Natural killer cell (primary cell): Measurements from ENCODE around the gene ZDHHC18. TPM values are rescaled to one million over a fixed set of nuclear protein-coding genes. Genes with fewer than 3 reads are reported as not detected.
A peak's percentile ranks its signal among the peaks of the same experiment; 100 is the strongest.

Source experiments
- ATAC-seq, 3 donors: fragments of 150-1000 bp in 2 of 3; fragments of 200-7000 bp in 1 of 3; cut with Tn5 transposase; 1 replicate in 1 of 3; 2 replicates in 2 of 3; pipeline ENCODE4 v1.10.0; 2021; ENCODE audit warnings: mild to moderate bottlenecking in 2 of 3, moderate library complexity in 2 of 3
- DNase-seq, 2 donors: peaks; one replicate each; pipeline versions ENCODE4 v3.0.0 to v3.0.0-alpha.2; 2013 to 2021; ENCODE audit warnings: mixed read lengths in 1 of 2
- H3K27ac ChIP-seq: one replicate; pipeline ENCODE4 v1.5.1; 2013; ENCODE audit warnings: mild to moderate bottlenecking, low read length
- H3K27me3 ChIP-seq: one replicate; pipeline ENCODE4 v1.6.1; 2013; ENCODE audit warnings: low read length; ENCODE audit not compliant: control insufficient read depth, insufficient read depth
- H3K36me3 ChIP-seq: one replicate; pipeline ENCODE4 v1.6.1; 2013; ENCODE audit warnings: low read length; ENCODE audit not compliant: control insufficient read depth, insufficient read depth
- H3K4me1 ChIP-seq: one replicate; pipeline ENCODE4 v1.6.1; 2013; ENCODE audit warnings: low read length; ENCODE audit not compliant: control insufficient read depth, insufficient read depth
- H3K4me3 ChIP-seq: one replicate; pipeline ENCODE4 v1.5.1; 2013; ENCODE audit warnings: low read length
- H3K9me3 ChIP-seq: one replicate; pipeline ENCODE4 v1.6.1; 2013; ENCODE audit warnings: low read length; ENCODE audit not compliant: control insufficient read depth, insufficient read depth
- H3K27ac Mint-ChIP-seq, 2 donors: one replicate each; pipeline ENCODE4 v1.8.0; 2022; ENCODE audit warnings: mild to moderate bottlenecking in 2 of 2, mixed read lengths in 2 of 2, moderate library complexity in 1 of 2
- H3K27me3 Mint-ChIP-seq, 2 donors: one replicate each; pipeline ENCODE4 v1.8.0; 2022; ENCODE audit warnings: low read depth in 2 of 2, mixed read lengths in 2 of 2
- H3K36me3 Mint-ChIP-seq: one replicate; pipeline ENCODE4 v1.8.0; 2022; ENCODE audit warnings: mixed read lengths
- H3K4me1 Mint-ChIP-seq, 2 donors: one replicate each; pipeline ENCODE4 v1.8.0; 2022; ENCODE audit warnings: mixed read lengths in 2 of 2
- H3K4me3 Mint-ChIP-seq: one replicate; pipeline ENCODE4 v1.8.0; 2022; ENCODE audit warnings: mild to moderate bottlenecking, moderate library complexity, mixed read lengths
- H3K9me3 Mint-ChIP-seq, 2 donors: one replicate each; pipeline ENCODE4 v1.8.0; 2022; ENCODE audit warnings: mixed read lengths in 2 of 2
- WGBS: methylation state at CpG from one replicate; pipeline ENCODE4 v1.1.7; 2013; ENCODE audit warnings: missing lambda C conversion rate; ENCODE audit not compliant: insufficient coverage; 5-methylcytosine and 5-hydroxymethylcytosine counted together
- intact Hi-C: fragments of 100-400 bp; cut with micrococcal nuclease; formaldehyde crosslinking; loops from one replicate; pipeline ENCODE4 v1.14.2; 2022
- total RNA-seq, 4 donors: library from RNA; stranded (reverse); fragments of 120-200 nt in 1 of 4; gene quantifications; one replicate each; pipeline versions ENCODE4 v1.2.3 to v1.2.4, GENCODE V29; 2013 to 2022
- TF ChIP-seq, protein P1 (sequence below): fragments of 200-600 bp; IDR thresholded peaks from one replicate; pipeline ENCODE4 v1.8.0; 2022; ENCODE audit warnings: antibody characterized with exemption

ZDHHC18 gene
- total RNA-seq, 3 donors from 2014 or later (not counting 1 experiment from before 2014, with no cell fraction given), result 70.0 to 74.6 (median 72.3) TPM

DNA sequence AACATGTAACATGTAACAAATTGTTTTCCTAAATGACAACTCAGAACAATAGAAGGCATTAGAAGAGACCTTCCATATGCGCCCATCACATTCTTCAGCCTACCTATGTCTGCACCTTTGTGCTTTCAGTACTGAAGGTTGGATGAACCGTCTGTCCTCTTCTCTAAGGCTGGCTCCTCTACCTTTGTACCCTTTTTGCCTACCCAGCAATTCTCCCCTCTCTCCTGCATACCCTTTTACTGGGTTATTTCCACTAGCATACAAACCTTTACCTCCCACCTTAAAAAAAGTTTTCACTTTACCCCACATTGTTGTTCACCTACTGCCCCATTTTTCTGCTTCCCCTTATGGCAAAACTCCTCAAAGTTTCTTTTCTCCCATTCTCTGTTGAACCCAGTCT is 33.6 kb upstream of the ZDHHC18 start:
- H3K9me3 Mint-ChIP-seq, result no peaks in the 10 kb centered on the region
- TF ChIP-seq, protein P1, sequence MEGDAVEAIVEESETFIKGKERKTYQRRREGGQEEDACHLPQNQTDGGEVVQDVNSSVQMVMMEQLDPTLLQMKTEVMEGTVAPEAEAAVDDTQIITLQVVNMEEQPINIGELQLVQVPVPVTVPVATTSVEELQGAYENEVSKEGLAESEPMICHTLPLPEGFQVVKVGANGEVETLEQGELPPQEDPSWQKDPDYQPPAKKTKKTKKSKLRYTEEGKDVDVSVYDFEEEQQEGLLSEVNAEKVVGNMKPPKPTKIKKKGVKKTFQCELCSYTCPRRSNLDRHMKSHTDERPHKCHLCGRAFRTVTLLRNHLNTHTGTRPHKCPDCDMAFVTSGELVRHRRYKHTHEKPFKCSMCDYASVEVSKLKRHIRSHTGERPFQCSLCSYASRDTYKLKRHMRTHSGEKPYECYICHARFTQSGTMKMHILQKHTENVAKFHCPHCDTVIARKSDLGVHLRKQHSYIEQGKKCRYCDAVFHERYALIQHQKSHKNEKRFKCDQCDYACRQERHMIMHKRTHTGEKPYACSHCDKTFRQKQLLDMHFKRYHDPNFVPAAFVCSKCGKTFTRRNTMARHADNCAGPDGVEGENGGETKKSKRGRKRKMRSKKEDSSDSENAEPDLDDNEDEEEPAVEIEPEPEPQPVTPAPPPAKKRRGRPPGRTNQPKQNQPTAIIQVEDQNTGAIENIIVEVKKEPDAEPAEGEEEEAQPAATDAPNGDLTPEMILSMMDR, result no peak
- DNase-seq, result no peak
- no peak overlapping the region for H3K27ac Mint-ChIP-seq
- Histone ChIP-seq H3K9me3 (no peaks in the 10 kb centered on the region), H3K4me3 (no peak overlapping the region), H3K4me1 (peaks cover 26% of the 10 kb centered on the region), H3K36me3 (peaks cover 22% of the 10 kb centered on the region), H3K27ac (no peak overlapping the region), H3K27me3 (no peaks in the 10 kb centered on the region)
- H3K27me3 Mint-ChIP-seq, result no peaks in the 10 kb centered on the region
- H3K4me1 Mint-ChIP-seq, result peaks cover 38 to 40% of the 10 kb centered on the region in 2 donors
- peaks cover 23% of the 10 kb centered on the region for H3K36me3 Mint-ChIP-seq
- WGBS, result 96% methylated on average over 2 of the region's 2 CpGs
- no peak for ATAC-seq
- intact Hi-C loops, result no loop called here
- H3K4me3 Mint-ChIP-seq, result no peak overlapping the region

- TF ChIP-seq, protein P1, result no peak
- intact Hi-C loops, result no loop called here
Observed at GRCh38 chr1:26794391-26794790, 32.1 kb upstream of the ZDHHC18 start.

GRCh38 chr1:26797627-26798026 is 28.9 kb upstream of the ZDHHC18 start:
- peaks cover 23% of the 10 kb centered on the region for H3K36me3 Mint-ChIP-seq
- H3K4me1 ChIP-seq, result peaks cover 35% of the 10 kb centered on the region
- ATAC-seq (no peak), DNase-seq (no peak)
- no peak overlapping the region for H3K27ac ChIP-seq
- H3K36me3 ChIP-seq, result peaks cover 19% of the 10 kb centered on the region
- no peaks in the 10 kb centered on the region for H3K27me3 ChIP-seq
- no peaks in the 10 kb centered on the region for H3K9me3 ChIP-seq
- H3K4me1 Mint-ChIP-seq, result peaks cover 35 to 45% of the 10 kb centered on the region in 2 donors
- no peak overlapping the region for H3K4me3 ChIP-seq
- H3K9me3 Mint-ChIP-seq, result no peaks in the 10 kb centered on the region
- peak overlapping the region; percentile 89 to 95 for H3K27ac Mint-ChIP-seq
- intact Hi-C loops, result no loop called here
- TF ChIP-seq, protein P1, result no peak
- WGBS, result 91% methylated on average over 2 of the region's 2 CpGs
- H3K27me3 Mint-ChIP-seq, result no peaks in the 10 kb centered on the region
- no peak overlapping the region for H3K4me3 Mint-ChIP-seq

More at GRCh38 chr1:26794391-26794790, 32.1 kb upstream of the ZDHHC18 start:
- no peak for ATAC-seq
- Mint-ChIP-seq H3K4me1 (peaks cover 30 to 32% of the 10 kb centered on the region in 2 donors), H3K4me3 (no peak overlapping the region), H3K9me3 (no peaks in the 10 kb centered on the region), H3K27me3 (no peaks in the 10 kb centered on the region), H3K36me3 (peaks cover 23% of the 10 kb centered on the region), H3K27ac (no peak overlapping the region)
- Histone ChIP-seq H3K27me3 (no peaks in the 10 kb centered on the region), H3K4me1 (peaks cover 20% of the 10 kb centered on the region), H3K27ac (no peak overlapping the region), H3K4me3 (no peak overlapping the region), H3K36me3 (peaks cover 22% of the 10 kb centered on the region), H3K9me3 (no peaks in the 10 kb centered on the region)
- no peak for DNase-seq
- WGBS, result 96% methylated on average over 5 of the region's 5 CpGs
